Spleen (tissue), 7 donors: ENCODE results near the gene HNMT.

Source experiments
- CTCF ChIP-seq, 11 experiments: fragments of 200-600 bp in 7 of 11; fragments of 450-650 bp in 4 of 11; sonication (generic) in 4 of 11; IDR thresholded peaks in 8 of 11; conservative IDR thresholded peaks in 3 of 11; 1 replicate in 7 of 11; 2 replicates in 4 of 11; pipeline versions ENCODE4 v1.4.0 to v1.8.0; 2016 to 2021; ENCODE audit warnings: antibody characterized with exemption in 11 of 11, inconsistent platforms in 4 of 11, mild to moderate bottlenecking in 1 of 11
- POLR2A ChIP-seq, 3 donors: fragments of 450-650 bp; IDR thresholded peaks; one replicate each; pipeline ENCODE4 v1.5.1; 2017; ENCODE audit warnings: antibody characterized with exemption in 3 of 3, mild to moderate bottlenecking in 1 of 3
- POLR2AphosphoS5 ChIP-seq, 3 donors: sonication (generic); formaldehyde crosslinking; IDR thresholded peaks; one replicate each; pipeline ENCODE4 v1.5.1; 2017; ENCODE audit warnings: antibody characterized with exemption in 3 of 3
- donor health status: DM: no; HTN: no; CAD: no; lungs with moderate emphysema.
- donor health status: DM: no; HTN: no; CAD: no.
- donor health status: DM: no; HTN: no; CAD: no.

DNA sequence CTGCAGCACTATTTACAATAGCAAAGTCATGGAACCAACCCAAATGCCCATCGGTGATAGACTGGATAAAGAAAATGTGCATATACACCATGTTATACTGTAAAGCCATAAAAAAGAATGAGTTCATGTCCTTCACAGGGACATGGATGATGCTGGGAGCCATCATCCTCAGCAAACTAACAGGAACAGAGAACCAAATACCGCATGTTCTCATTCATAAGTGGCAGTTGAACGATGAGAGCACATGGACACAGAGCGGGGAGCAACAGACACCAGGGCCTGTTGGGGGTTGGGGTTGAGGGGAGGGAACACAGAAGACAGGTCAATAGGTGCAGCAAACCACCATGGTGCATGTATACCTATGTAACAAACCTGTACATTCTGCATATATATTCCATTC lies 33.5 kb downstream of the HNMT start:
- TF ChIP-seq CTCF (IDR thresholded peaks at IDR 0.05 in 8 of 11, conservative IDR thresholded peaks at IDR 0.05 in 3 of 11) (no peak), POLR2AphosphoS5 (IDR thresholded peaks at IDR 0.05) (no peak), POLR2A (IDR thresholded peaks at IDR 0.05) (no peak)
